Measurements from ENCODE around the gene HPS4.

HPS4 gene

GRCh38 chr22:26436903-26437515 lies 46.6 kb downstream of the HPS4 start:
- peak; percentile 92 for DNase-seq (ENCODE audit: low read depth)
- no peak for TF ChIP-seq CTCF (IDR thresholded peaks at IDR 0.05; ENCODE audit: control insufficient read depth, extremely low read depth, insufficient read depth)
- no peak overlapping the region for H3K4me3 ChIP-seq (ENCODE audit: low read depth, low read length)

- TF ChIP-seq CTCF (IDR thresholded peaks at IDR 0.05; ENCODE audit: control insufficient read depth, extremely low read depth, insufficient read depth), result no peak
- no peak for DNase-seq (ENCODE audit: low read depth)
Observed at GRCh38 chr22:26435327-26436093, 48.1 kb downstream of the HPS4 start.

GRCh38 chr22:26433805-26434204 lies 49.8 kb downstream of the HPS4 start:
- no peak overlapping the region for H3K4me3 ChIP-seq (ENCODE audit: low read depth, low read length)
- no peak for DNase-seq (ENCODE audit: low read depth)
- TF ChIP-seq CTCF (IDR thresholded peaks at IDR 0.05; ENCODE audit: control insufficient read depth, extremely low read depth, insufficient read depth), result no peak

More at GRCh38 chr22:26435327-26436093, 48.1 kb downstream of the HPS4 start:
- no peak overlapping the region for H3K4me3 ChIP-seq (ENCODE audit: low read depth, low read length)

- TF ChIP-seq CTCF (IDR thresholded peaks at IDR 0.05; ENCODE audit: control insufficient read depth, extremely low read depth, insufficient read depth), result no peak
- H3K4me3 ChIP-seq (ENCODE audit: low read depth, low read length), result no peak overlapping the region
- no peak for DNase-seq (ENCODE audit: low read depth)
Observed at GRCh38 chr22:26432619-26433311, 50.8 kb downstream of the HPS4 start.

GRCh38 chr22:26431261-26431995 lies 52.2 kb downstream of the HPS4 start:
- no peak for TF ChIP-seq CTCF (IDR thresholded peaks at IDR 0.05; ENCODE audit: control insufficient read depth, extremely low read depth, insufficient read depth)

GRCh38 chr22:26430600-26430999 lies 53.0 kb downstream of the HPS4 start:
- no peak for TF ChIP-seq CTCF (IDR thresholded peaks at IDR 0.05; ENCODE audit: control insufficient read depth, extremely low read depth, insufficient read depth)
- H3K4me3 ChIP-seq (ENCODE audit: low read depth, low read length), result no peak overlapping the region
- DNase-seq (ENCODE audit: low read depth), result no peak

More at GRCh38 chr22:26431261-26431995, 52.2 kb downstream of the HPS4 start:
- DNase-seq (ENCODE audit: low read depth), result no peak
- H3K4me3 ChIP-seq (ENCODE audit: low read depth, low read length), result no peak overlapping the region

All from LNCaP clone FGC (cell line).